Keratinocyte (primary cell): Measurements from ENCODE around the gene RTP5. TPM values are rescaled to one million over a fixed set of nuclear protein-coding genes. Genes with fewer than 3 reads are reported as not detected.
"Not testable (repeated sequence)": the region's sequence is repeated elsewhere in the genome, so short reads cannot be mapped to it uniquely, and the experiment has no call there.

Experiments
- DNase-seq: peaks from one replicate; pipeline ENCODE4 v3.0.0-alpha.2; 2011; ENCODE audit warnings: low read depth, missing footprints, low spot score
- FAIRE-seq: peaks from 2 replicates; lab custom pipeline; 2011; peaks lifted over from hg19 to GRCh38; lab: Jason Lieb, UNC
- H2AFZ ChIP-seq: 2 replicates; pipeline ENCODE4 v1.6.0; 2012; ENCODE audit warnings: low read length, control low read depth, inconsistent platforms; ENCODE audit not compliant: control insufficient read depth
- H3K27ac ChIP-seq: 2 replicates; pipeline ENCODE4 v1.5.1; 2011; ENCODE audit warnings: low read length; ENCODE audit not compliant: control insufficient read depth, insufficient read depth
- H3K27me3 ChIP-seq: 3 replicates; pipeline ENCODE4 v1.6.0; 2011; ENCODE audit warnings: low read length; ENCODE audit not compliant: control insufficient read depth, insufficient read depth; ENCODE audit errors: extremely low read depth
- H3K36me3 ChIP-seq, 2 experiments: 2 replicates in 1 of 2; 3 replicates in 1 of 2; pipeline ENCODE4 v1.5.1; 2011; ENCODE audit warnings: low read length in 2 of 2, mild to moderate bottlenecking in 1 of 2; ENCODE audit not compliant: control insufficient read depth in 2 of 2, insufficient read depth in 2 of 2; ENCODE audit errors: extremely low read depth in 1 of 2
- H3K4me1 ChIP-seq: 3 replicates; pipeline ENCODE4 v1.5.1; 2011; ENCODE audit warnings: low read length; ENCODE audit not compliant: control insufficient read depth, insufficient read depth; ENCODE audit errors: extremely low read depth
- H3K4me2 ChIP-seq: 3 replicates; pipeline ENCODE4 v1.6.0; 2011; ENCODE audit warnings: low read depth, low read length; ENCODE audit not compliant: control insufficient read depth, insufficient read depth; ENCODE audit errors: extremely low read depth
- H3K4me3 ChIP-seq, 3 experiments: fragments of 200-600 bp in 1 of 3; sonication (generic) in 1 of 3; 2 replicates in 2 of 3; 3 replicates in 1 of 3; pipeline ENCODE4 v1.5.1; 2011 to 2016; ENCODE audit warnings: low read length in 3 of 3, mild to moderate bottlenecking in 3 of 3, control low read depth in 2 of 3, inconsistent platforms in 1 of 3, low read depth in 1 of 3, mixed read lengths in 1 of 3, mixed run types in 1 of 3, moderate library complexity in 1 of 3; ENCODE audit not compliant: control insufficient read depth in 2 of 3, insufficient read depth in 2 of 3; ENCODE audit errors: extremely low read depth in 1 of 3
- H3K79me2 ChIP-seq: 2 replicates; pipeline ENCODE4 v1.6.0; 2012; ENCODE audit warnings: low read length; ENCODE audit not compliant: control insufficient read depth, insufficient read depth
- H3K9ac ChIP-seq: 3 replicates; pipeline ENCODE4 v1.6.0; 2011; ENCODE audit warnings: low read length; ENCODE audit not compliant: control insufficient read depth, insufficient read depth; ENCODE audit errors: extremely low read depth
- H3K9me1 ChIP-seq: 3 replicates; pipeline ENCODE4 v1.6.0; 2011; ENCODE audit warnings: low read length; ENCODE audit not compliant: control insufficient read depth, insufficient read depth; ENCODE audit errors: extremely low read depth
- H3K9me3 ChIP-seq: 2 replicates; pipeline ENCODE4 v1.5.1; 2012; ENCODE audit warnings: low read depth, low read length; ENCODE audit not compliant: control insufficient read depth
- H4K20me1 ChIP-seq: 3 replicates; pipeline ENCODE4 v1.6.0; 2011; ENCODE audit warnings: low read length; ENCODE audit not compliant: control insufficient read depth, insufficient read depth; ENCODE audit errors: extremely low read depth
- EZH2 ChIP-seq: IDR thresholded peaks from one replicate; pipeline ENCODE4 v1.6.1; 2012; ENCODE audit warnings: inconsistent platforms, mild to moderate bottlenecking, low read length, moderate library complexity
- dilution Hi-C: fragments of 300-500 bp; cut with MboI; formaldehyde crosslinking; loops from one replicate; pipeline ENCODE4 v1.7.0; 2020; ENCODE audit warnings: low sequenced_read_pairs; ENCODE audit not compliant: extremely low pct_ligation_motif_present
- polyA plus RNA-seq, 5 experiments: library from polyadenylated mRNA; depleted of rRNA in 3 of 5; stranded (reverse) in 3 of 5; stranded (forward) in 1 of 5; unstranded in 1 of 5; fragments of >200 nt; gene quantifications; 1 replicate in 1 of 5; 2 replicates in 3 of 5; 3 replicates in 1 of 5; pipeline versions ENCODE4 v1.2.1 to v1.2.3, GENCODE V29; 2011 to 2012; ENCODE audit warnings: missing spikeins in 2 of 5, low read depth in 1 of 5, low replicate concordance in 1 of 5
- TF ChIP-seq, protein P1 (sequence below), 3 experiments: IDR thresholded peaks in 1 of 3; conservative IDR thresholded peaks in 1 of 3; optimal IDR thresholded peaks in 1 of 3; 2 replicates in 2 of 3; 3 replicates in 1 of 3; pipeline versions ENCODE3 to v1.5.1; 2011; ENCODE audit warnings: low read length in 3 of 3, mild to moderate bottlenecking in 3 of 3, moderate library complexity in 2 of 3, control low read depth in 1 of 3, inconsistent platforms in 1 of 3; ENCODE audit not compliant: insufficient read depth in 2 of 3; ENCODE audit errors: extremely low read depth in 1 of 3

The RTP5 gene
- polyA plus RNA-seq, 1 donor (not counting 4 experiments of a cell fraction or from before 2014, with no cell fraction given), result not detected

DNA sequence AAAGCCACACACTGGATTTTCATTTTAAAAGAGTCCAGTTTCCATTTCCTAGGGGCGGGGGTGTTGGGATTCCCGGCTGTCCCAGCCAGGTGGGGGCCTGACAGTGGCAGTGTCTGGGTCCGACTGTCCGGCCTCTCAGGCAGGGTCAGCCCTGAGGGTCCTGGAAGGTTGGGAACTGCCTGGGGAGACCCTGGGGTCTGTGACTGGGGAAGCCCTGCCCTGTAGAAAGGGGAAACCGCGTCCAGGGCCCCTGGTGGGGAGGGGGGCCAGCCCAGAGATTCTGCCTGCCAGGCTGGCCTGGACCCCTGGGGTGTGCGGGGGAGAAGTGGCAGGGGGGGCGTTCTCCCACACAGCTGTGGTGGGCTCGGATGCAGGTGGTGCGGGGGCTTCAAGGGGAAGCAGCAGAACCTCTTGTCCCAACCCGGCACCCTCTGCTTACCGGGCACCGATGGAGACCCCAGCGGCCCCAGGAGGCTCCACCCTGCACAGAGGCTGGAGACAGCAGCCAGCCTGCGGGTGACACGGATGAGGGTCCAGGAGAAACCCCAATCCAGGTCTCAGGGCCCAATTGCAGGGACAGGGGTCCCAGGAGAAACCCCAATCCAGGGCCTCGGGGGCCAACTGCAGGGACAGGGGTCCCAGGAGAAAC is 4.9 kb downstream of the RTP5 start:
- no peak overlapping the region for H2AFZ ChIP-seq
- no peaks in the 10 kb centered on the region for H3K4me1 ChIP-seq
- H3K36me3 ChIP-seq, result no peaks in the 10 kb centered on the region
- no peak for TF ChIP-seq EZH2
- TF ChIP-seq, protein P1, sequence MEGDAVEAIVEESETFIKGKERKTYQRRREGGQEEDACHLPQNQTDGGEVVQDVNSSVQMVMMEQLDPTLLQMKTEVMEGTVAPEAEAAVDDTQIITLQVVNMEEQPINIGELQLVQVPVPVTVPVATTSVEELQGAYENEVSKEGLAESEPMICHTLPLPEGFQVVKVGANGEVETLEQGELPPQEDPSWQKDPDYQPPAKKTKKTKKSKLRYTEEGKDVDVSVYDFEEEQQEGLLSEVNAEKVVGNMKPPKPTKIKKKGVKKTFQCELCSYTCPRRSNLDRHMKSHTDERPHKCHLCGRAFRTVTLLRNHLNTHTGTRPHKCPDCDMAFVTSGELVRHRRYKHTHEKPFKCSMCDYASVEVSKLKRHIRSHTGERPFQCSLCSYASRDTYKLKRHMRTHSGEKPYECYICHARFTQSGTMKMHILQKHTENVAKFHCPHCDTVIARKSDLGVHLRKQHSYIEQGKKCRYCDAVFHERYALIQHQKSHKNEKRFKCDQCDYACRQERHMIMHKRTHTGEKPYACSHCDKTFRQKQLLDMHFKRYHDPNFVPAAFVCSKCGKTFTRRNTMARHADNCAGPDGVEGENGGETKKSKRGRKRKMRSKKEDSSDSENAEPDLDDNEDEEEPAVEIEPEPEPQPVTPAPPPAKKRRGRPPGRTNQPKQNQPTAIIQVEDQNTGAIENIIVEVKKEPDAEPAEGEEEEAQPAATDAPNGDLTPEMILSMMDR (optimal IDR thresholded peaks at IDR 0.05 in 1 of 3, IDR thresholded peaks at IDR 0.05 in 1 of 3, conservative IDR thresholded peaks at IDR 0.05 in 1 of 3; ENCODE audit: extremely low read depth in 1 of 3, insufficient read depth in 2 of 3, low read length in 3 of 3), result no peak
- no peak overlapping the region for H3K9ac ChIP-seq
- no peak overlapping the region for H3K27ac ChIP-seq
- H3K4me2 ChIP-seq, result no peak overlapping the region
- H3K27me3 ChIP-seq, result peaks cover 16% of the 10 kb centered on the region
- dilution Hi-C loops, result no loop called here
- H3K9me1 ChIP-seq, result no peaks in the 10 kb centered on the region
- H3K79me2 ChIP-seq, result no peaks in the 10 kb centered on the region
- no peak overlapping the region for H3K4me3 ChIP-seq
- FAIRE-seq, result no peak
- DNase-seq, result no peak
- H4K20me1 ChIP-seq, result no peaks in the 10 kb centered on the region
- H3K9me3 ChIP-seq, result no peaks in the 10 kb centered on the region

DNA sequence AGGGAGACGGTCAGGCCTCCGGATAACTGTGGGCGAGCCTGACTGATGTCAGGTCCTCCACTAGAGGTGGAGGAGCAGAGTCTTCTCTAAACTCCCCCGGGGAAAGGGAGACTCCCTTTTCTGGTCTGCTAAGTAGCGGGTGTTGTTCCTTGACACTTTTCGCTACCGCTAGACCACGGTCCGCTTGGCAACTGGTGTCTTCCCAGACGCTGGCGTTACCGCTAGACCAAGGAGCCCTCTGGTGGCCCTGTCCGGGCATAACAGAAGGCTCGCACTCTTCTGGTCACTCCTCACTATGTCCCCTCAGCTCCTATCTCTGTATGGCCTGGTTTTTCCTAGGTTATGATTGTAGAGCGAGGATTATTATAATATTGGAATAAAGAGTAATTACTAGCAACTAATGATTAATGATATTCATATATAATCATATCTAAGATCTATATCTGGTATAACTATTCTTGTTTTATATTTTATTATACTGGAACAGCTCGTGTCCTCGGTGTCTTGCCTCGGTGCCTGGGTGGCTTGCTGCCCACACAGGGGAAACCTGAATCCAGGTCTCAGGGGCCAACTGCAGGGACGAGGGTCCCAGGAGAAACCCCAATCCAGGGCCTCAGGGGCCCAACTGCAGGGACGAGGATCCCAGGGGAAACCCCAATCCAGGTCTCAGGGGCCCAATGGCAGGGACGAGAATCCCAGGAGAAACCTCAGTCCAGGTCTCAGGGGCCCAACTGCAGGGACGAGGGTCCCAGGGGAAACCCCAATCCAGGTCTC is 6.4 kb downstream of the RTP5 start:
- dilution Hi-C loops, H3K27ac ChIP-seq, H3K79me2 ChIP-seq, H3K4me2 ChIP-seq, H4K20me1 ChIP-seq, FAIRE-seq, DNase-seq, H3K9ac ChIP-seq, H3K4me3 ChIP-seq, H2AFZ ChIP-seq, H3K27me3 ChIP-seq, H3K9me1 ChIP-seq, H3K9me3 ChIP-seq, H3K36me3 ChIP-seq, H3K4me1 ChIP-seq: not testable (repeated sequence)
